ENCODE measurements around the gene GRIN2C. TPM values are rescaled to one million over a fixed set of nuclear protein-coding genes. Genes with fewer than 3 reads are reported as not detected.

GRIN2C gene
- total and polyA plus RNA-seq, 2 donors (not counting 1 experiment from before 2014, with no cell fraction given), result 0.01 to 0.50 TPM

GRCh38 chr17:74816905-74817620 lies 42.6 kb downstream of the GRIN2C start:
- Histone ChIP-seq H3K4me2 (ENCODE audit: extremely low read depth, insufficient read depth, low read length) (no peak overlapping the region), H3K27me3 (ENCODE audit: control insufficient read depth, insufficient read depth, low read length) (no peaks in the 10 kb centered on the region), H3K27ac (ENCODE audit: insufficient read depth, low read length) (no peak overlapping the region), H3K36me3 (ENCODE audit: control insufficient read depth, insufficient read depth, low read length) (no peaks in the 10 kb centered on the region), H3K9me3 (ENCODE audit: control insufficient read depth, insufficient read depth, low read depth, low read length) (no peaks in the 10 kb centered on the region), H2AFZ (ENCODE audit: low read length) (no peak overlapping the region), H3K9ac (ENCODE audit: insufficient read depth, low read length) (no peak overlapping the region), H4K20me1 (ENCODE audit: control insufficient read depth, extremely low read depth, insufficient read depth, low read length) (no peaks in the 10 kb centered on the region), H3K79me2 (ENCODE audit: control insufficient read depth, insufficient read depth, low read length) (no peaks in the 10 kb centered on the region), H3K4me1 (ENCODE audit: control insufficient read depth, extremely low read depth, insufficient read depth, low read length) (no peaks in the 10 kb centered on the region), H3K4me3 (replicated peaks in 1 of 4; ENCODE audit: control extremely low read depth in 1 of 4, insufficient read depth in 1 of 4, low read depth in 3 of 4, low read length in 4 of 4) (no peak overlapping the region)
- no peak for DNase-seq (ENCODE audit: low read depth in 2 of 2)
- TF ChIP-seq CTCF (conservative IDR thresholded peaks at IDR 0.05 in 1 of 2, IDR thresholded peaks at IDR 0.05 in 1 of 2; ENCODE audit: low read depth in 1 of 2, low read length in 2 of 2), result no peak

- H3K4me3 ChIP-seq (replicated peaks in 1 of 4; ENCODE audit: control extremely low read depth in 1 of 4, insufficient read depth in 1 of 4, low read depth in 3 of 4, low read length in 4 of 4), result no peak overlapping the region
- H2AFZ ChIP-seq (ENCODE audit: low read length), result no peak overlapping the region
- no peak overlapping the region for H3K27ac ChIP-seq (ENCODE audit: insufficient read depth, low read length)
- H3K9me3 ChIP-seq (ENCODE audit: control insufficient read depth, insufficient read depth, low read depth, low read length), result no peaks in the 10 kb centered on the region
- no peaks in the 10 kb centered on the region for H3K79me2 ChIP-seq (ENCODE audit: control insufficient read depth, insufficient read depth, low read length)
- H3K4me2 ChIP-seq (ENCODE audit: extremely low read depth, insufficient read depth, low read length), result no peak overlapping the region
- H4K20me1 ChIP-seq (ENCODE audit: control insufficient read depth, extremely low read depth, insufficient read depth, low read length), result no peaks in the 10 kb centered on the region
- no peak overlapping the region for H3K9ac ChIP-seq (ENCODE audit: insufficient read depth, low read length)
- no peak for DNase-seq (ENCODE audit: low read depth in 2 of 2)
- H3K36me3 ChIP-seq (ENCODE audit: control insufficient read depth, insufficient read depth, low read length), result no peaks in the 10 kb centered on the region
- H3K27me3 ChIP-seq (ENCODE audit: control insufficient read depth, insufficient read depth, low read length), result no peaks in the 10 kb centered on the region
- TF ChIP-seq CTCF (conservative IDR thresholded peaks at IDR 0.05 in 1 of 2, IDR thresholded peaks at IDR 0.05 in 1 of 2; ENCODE audit: low read depth in 1 of 2, low read length in 2 of 2) (no peak), EZH2 (IDR thresholded peaks at IDR 0.05; ENCODE audit: low read length, missing control alignments) (no peak)
- H3K4me1 ChIP-seq (ENCODE audit: control insufficient read depth, extremely low read depth, insufficient read depth, low read length), result no peaks in the 10 kb centered on the region
Observed at GRCh38 chr17:74815550-74816370, 43.9 kb downstream of the GRIN2C start.

GRCh38 chr17:74815067-74815466 lies 44.6 kb downstream of the GRIN2C start:
- Histone ChIP-seq H3K4me2 (ENCODE audit: extremely low read depth, insufficient read depth, low read length) (no peak overlapping the region), H3K9ac (ENCODE audit: insufficient read depth, low read length) (no peak overlapping the region), H3K4me1 (ENCODE audit: control insufficient read depth, extremely low read depth, insufficient read depth, low read length) (no peaks in the 10 kb centered on the region), H3K79me2 (ENCODE audit: control insufficient read depth, insufficient read depth, low read length) (no peaks in the 10 kb centered on the region), H2AFZ (ENCODE audit: low read length) (no peak overlapping the region), H3K4me3 (replicated peaks in 1 of 4; ENCODE audit: control extremely low read depth in 1 of 4, insufficient read depth in 1 of 4, low read depth in 3 of 4, low read length in 4 of 4) (no peak overlapping the region), H3K27me3 (ENCODE audit: control insufficient read depth, insufficient read depth, low read length) (no peaks in the 10 kb centered on the region), H3K27ac (ENCODE audit: insufficient read depth, low read length) (no peak overlapping the region), H3K9me3 (ENCODE audit: control insufficient read depth, insufficient read depth, low read depth, low read length) (no peaks in the 10 kb centered on the region), H4K20me1 (ENCODE audit: control insufficient read depth, extremely low read depth, insufficient read depth, low read length) (no peaks in the 10 kb centered on the region), H3K36me3 (ENCODE audit: control insufficient read depth, insufficient read depth, low read length) (peaks cover under 1% of the 10 kb centered on the region)
- DNase-seq (ENCODE audit: low read depth in 2 of 2), result no peak
- TF ChIP-seq CTCF (conservative IDR thresholded peaks at IDR 0.05 in 1 of 2, IDR thresholded peaks at IDR 0.05 in 1 of 2; ENCODE audit: low read depth in 1 of 2, low read length in 2 of 2) (no peak), EZH2 (IDR thresholded peaks at IDR 0.05; ENCODE audit: low read length, missing control alignments) (no peak)
